Measurements from ENCODE around the gene PRKAA1.
"Not testable (repeated sequence)": the region's sequence is repeated elsewhere in the genome, so short reads cannot be mapped to it uniquely, and the experiment has no call there.

PRKAA1 gene

DNA sequence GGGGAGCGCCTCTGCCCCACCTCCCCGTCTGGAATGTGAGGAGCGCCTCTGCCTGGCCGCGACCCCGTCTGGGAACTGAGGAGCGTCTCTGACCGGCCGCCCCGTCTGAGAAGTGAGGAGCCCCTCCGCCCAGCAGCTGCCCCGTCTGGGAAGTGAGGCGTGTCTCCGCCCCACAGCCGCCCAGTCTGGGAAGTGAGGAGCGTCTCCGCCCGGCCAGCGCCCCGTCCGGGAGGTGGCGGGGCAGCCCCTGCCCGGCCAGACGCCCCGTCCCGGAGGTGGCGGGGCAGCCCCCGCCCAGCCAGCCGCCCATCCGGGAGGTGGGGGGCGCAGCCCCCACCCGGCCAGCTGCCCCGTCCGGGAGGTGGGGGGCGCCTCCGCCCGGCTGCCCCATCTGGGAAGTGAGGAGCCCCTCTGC lies 75.7 kb downstream of the PRKAA1 start:
- not testable (repeated sequence) for DNase-seq (ENCODE audit: low spot score)

DNA sequence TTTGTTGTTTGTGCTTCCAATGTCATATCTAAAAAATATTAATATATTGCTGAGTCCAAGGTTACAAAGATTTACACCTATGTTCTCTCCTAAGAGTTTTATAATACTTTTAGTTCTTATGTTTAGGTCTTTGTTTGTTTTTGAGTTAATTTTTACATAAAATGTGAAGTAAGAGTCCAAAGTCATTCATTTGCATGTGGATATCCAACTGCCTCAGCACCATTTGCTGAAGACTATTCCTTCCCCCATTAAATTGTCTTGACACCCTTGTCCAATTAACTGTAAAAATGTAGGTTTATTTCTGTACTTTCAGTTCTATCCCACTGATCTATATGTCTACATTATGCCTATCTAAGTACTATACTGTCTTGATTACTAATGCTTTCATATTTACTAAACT lies 78.1 kb downstream of the PRKAA1 start:
- no peak for DNase-seq (ENCODE audit: low spot score)

DNA sequence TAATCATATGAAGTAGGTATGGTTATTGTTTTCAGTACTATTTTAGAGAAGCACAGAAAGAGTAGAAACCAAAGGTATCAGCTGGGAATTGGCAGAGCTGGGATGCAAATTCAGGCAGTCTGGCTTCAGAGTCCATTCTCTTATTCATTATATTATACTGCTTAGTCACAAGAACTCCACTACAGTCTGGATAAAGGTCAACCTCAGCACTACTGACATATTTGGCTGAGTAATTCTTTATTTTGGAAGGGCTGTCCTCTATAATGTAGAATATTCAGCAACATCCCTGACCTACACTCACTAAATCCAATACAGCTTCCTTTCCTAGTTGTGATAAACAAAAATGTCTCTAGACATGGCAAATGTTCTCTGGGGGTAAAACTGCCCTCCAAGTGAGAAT lies 80.9 kb downstream of the PRKAA1 start:
- peak; percentile 29 for DNase-seq (ENCODE audit: low spot score)

DNA sequence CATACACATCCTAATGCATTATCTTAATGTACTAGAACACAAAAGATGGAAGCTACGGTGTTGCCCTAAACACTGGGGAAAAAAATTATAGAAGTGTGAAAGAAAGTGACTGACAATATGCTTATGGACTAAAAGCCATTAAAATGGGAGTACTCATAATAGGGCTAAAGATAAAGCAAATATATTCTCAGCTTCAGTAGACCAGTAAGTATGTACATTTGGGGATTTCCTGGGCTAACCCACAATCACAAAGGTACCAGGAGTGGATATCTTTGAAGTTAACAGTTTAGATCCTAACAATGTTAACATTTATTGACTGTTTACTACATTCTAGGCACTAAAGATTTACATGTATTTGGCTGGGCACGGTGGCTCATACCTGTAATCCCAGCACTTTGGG lies 81.6 kb downstream of the PRKAA1 start:
- no peak for DNase-seq (ENCODE audit: low spot score)

DNA sequence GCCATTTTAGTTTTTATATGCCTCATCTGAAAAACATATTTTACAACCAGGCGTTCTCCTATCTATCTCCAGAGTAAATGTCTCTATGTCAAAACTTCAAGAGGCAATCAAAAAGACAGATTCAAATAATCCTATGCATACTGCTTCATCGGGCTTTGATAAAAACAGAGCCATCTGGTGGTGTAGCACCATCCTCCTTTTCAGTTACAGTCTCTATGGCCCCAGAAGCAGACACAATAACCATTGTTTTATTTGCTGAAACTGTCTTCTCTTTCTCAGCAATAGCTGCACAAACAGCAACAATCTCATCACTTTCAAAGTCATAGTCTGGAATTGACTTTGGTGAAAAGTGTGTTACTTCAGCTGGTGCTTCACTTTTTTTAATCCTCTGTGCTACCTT lies 82.2 kb downstream of the PRKAA1 start:
- DNase-seq (ENCODE audit: low spot score): no peak

DNA sequence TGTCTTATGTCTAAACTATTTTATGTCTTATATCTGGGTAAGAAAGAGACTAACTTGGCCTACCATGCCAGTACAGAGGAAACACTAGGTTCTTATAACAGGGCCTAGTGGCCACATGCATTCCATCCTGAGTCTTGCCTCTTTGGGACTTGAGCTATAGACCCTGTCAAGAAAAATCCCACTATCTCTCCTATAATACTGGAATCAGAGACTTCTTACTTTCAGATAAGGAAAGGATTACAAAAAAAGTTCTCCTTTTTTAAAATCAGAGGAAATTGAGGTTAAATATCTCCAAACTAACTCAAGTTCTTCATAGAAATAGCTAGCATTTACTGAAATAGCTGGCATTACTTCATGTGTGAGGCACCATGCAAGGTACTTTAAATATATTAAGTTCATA lies 84.2 kb downstream of the PRKAA1 start:
- DNase-seq (ENCODE audit: low spot score): no peak

DNA sequence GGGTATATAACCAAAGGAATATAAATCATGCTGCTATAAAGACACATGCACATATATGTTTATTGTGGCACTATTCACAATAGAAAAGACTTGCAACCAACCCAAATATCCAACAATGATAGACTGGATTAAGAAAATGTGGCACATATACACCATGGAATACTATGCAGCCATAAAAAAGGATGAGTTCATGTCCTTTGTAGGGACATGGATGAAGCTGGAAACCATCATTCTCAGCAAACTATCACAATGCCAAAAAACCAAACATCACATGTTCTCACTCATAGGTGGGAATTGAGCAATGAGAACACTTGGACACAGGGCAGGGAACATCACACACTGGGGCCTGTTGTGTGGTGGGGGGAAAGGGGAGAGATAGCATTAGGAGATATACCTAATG lies 87.6 kb downstream of the PRKAA1 start:
- not testable (repeated sequence) for DNase-seq (ENCODE audit: low spot score)
